NCI-H748 (cell line): Measurements from ENCODE around the gene USP38.
"Not testable (repeated sequence)": the region's sequence is repeated elsewhere in the genome, so short reads cannot be mapped to it uniquely, and the experiment has no call there.

Experiments used
- DNase-seq: peaks from one replicate; lab custom pipeline; 2025; ENCODE audit not compliant: unreplicated experiment; lab: John Stamatoyannopoulos, UW

Gene USP38

GRCh38 chr4:143212566-143212965 is 27.8 kb downstream of the USP38 start:
- no peak for DNase-seq

GRCh38 chr4:143215873-143216272 is 31.2 kb downstream of the USP38 start:
- DNase-seq, result no peak

- DNase-seq, result no peak
Observed at GRCh38 chr4:143224255-143224654, 39.5 kb downstream of the USP38 start.

GRCh38 chr4:143225167-143225566 is 40.5 kb downstream of the USP38 start:
- DNase-seq, result no peak

GRCh38 chr4:143230683-143231082 is 46.0 kb downstream of the USP38 start:
- DNase-seq, result no peak

- DNase-seq, result no peak
Observed at GRCh38 chr4:143232277-143232676, 47.6 kb downstream of the USP38 start.

GRCh38 chr4:143234153-143234552 is 49.4 kb downstream of the USP38 start:
- DNase-seq, result no peak

- DNase-seq, result not testable (repeated sequence)
Observed at GRCh38 chr4:143237195-143237594, 52.5 kb downstream of the USP38 start.

GRCh38 chr4:143240939-143241679 is 56.4 kb downstream of the USP38 start:
- DNase-seq, result no peak

GRCh38 chr4:143241892-143242291 is 57.2 kb downstream of the USP38 start:
- DNase-seq, result no peak

- no peak for DNase-seq
Observed at GRCh38 chr4:143243041-143243440, 58.3 kb downstream of the USP38 start.

GRCh38 chr4:143246977-143247376 is 62.3 kb downstream of the USP38 start:
- DNase-seq, result no peak

- no peak for DNase-seq
Observed at GRCh38 chr4:143247866-143248265, 63.1 kb downstream of the USP38 start.

GRCh38 chr4:143248827-143249226 is 64.1 kb downstream of the USP38 start:
- no peak for DNase-seq

- DNase-seq, result no peak
Observed at GRCh38 chr4:143250617-143251016, 65.9 kb downstream of the USP38 start.

GRCh38 chr4:143251348-143251747 is 66.6 kb downstream of the USP38 start:
- DNase-seq, result no peak

- DNase-seq, result no peak
Observed at GRCh38 chr4:143251779-143252178, 67.1 kb downstream of the USP38 start.

GRCh38 chr4:143252478-143252877 is 67.8 kb downstream of the USP38 start:
- DNase-seq, result peak; percentile 20

GRCh38 chr4:143253166-143253565 is 68.4 kb downstream of the USP38 start:
- DNase-seq, result no peak

GRCh38 chr4:143254491-143255226 is 69.9 kb downstream of the USP38 start:
- no peak for DNase-seq

- DNase-seq, result no peak
Observed at GRCh38 chr4:143256456-143256855, 71.7 kb downstream of the USP38 start.

GRCh38 chr4:143257356-143257755 is 72.6 kb downstream of the USP38 start:
- no peak for DNase-seq
